Measurements from ENCODE around the gene TMEM222.
A peak's percentile ranks its signal among the peaks of the same experiment; 100 is the strongest.
"Not testable (repeated sequence)": the region's sequence is repeated elsewhere in the genome, so short reads cannot be mapped to it uniquely, and the experiment has no call there.

TMEM222 gene, protein sequence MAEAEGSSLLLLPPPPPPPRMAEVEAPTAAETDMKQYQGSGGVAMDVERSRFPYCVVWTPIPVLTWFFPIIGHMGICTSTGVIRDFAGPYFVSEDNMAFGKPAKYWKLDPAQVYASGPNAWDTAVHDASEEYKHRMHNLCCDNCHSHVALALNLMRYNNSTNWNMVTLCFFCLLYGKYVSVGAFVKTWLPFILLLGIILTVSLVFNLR

DNA sequence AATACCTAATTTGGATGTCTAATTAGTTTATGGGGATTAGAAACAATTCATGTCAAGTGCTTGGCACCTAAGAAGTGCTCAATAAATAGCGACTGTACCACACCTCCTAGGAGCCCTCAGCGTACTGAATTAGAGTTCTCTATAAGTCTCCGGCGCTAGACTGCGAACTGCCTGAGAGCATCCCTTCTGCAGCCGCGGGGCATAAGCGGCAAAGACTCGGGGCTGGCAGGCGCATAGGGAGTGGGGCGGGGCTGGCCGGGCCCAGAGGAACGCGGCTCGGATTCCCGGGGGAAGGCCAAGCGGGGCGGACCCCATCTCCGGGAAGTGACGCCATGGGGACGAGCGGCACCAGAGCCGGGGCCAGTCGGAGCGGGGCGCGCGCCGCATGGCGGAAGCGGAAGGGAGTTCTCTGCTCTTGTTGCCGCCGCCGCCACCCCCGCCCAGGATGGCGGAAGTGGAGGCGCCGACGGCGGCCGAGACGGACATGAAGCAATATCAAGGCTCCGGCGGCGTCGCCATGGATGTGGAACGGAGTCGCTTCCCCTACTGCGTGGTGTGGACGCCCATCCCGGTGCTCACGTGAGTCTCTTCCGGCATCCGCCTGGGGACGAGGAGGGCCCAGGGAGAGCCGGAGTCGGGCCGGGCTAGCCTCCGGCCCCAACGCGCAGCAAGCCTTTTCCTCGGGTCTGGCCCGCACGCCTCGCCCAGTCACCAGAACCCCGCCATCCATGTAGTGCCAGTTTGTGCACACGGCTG lies at the start of gene TMEM222:
TMEM222 (plus strand) TSS at position 351 of the 756 bp plus-strand sequence; CDS start at position 386, 35 bp downstream.
- no peaks in the 10 kb centered on the region for H3K27me3 Mint-ChIP-seq
- H3K27ac Mint-ChIP-seq, result peak within 1 kb of the TSS; percentile 98
- peaks cover 50% of the 10 kb centered on the region for H3K4me1 Mint-ChIP-seq
- H3K4me3 Mint-ChIP-seq, result peak within 1 kb of the TSS; percentile 98
- H3K9me3 Mint-ChIP-seq, result no peaks in the 10 kb centered on the region
- ATAC-seq, result peak; percentile 99
- H3K36me3 Mint-ChIP-seq, result peaks cover 7% of the 10 kb centered on the region

- Mint-ChIP-seq H3K4me3 (no peak overlapping the region), H3K27ac (no peak overlapping the region), H3K27me3 (no peaks in the 10 kb centered on the region), H3K9me3 (peaks cover 5% of the 10 kb centered on the region), H3K4me1 (peaks cover 15% of the 10 kb centered on the region), H3K36me3 (peaks cover 51% of the 10 kb centered on the region)
- ATAC-seq, result no peak
Observed at GRCh38 chr1:27274204-27274603, 47.8 kb upstream of the TMEM222 start.

- Mint-ChIP-seq H3K4me3 (no peak overlapping the region), H3K27ac (no peak overlapping the region), H3K27me3 (no peaks in the 10 kb centered on the region), H3K9me3 (peaks cover 5% of the 10 kb centered on the region), H3K36me3 (peaks cover 46% of the 10 kb centered on the region), H3K4me1 (peaks cover 15% of the 10 kb centered on the region)
- ATAC-seq, result no peak
Observed at GRCh38 chr1:27275696-27276095, 46.3 kb upstream of the TMEM222 start.

DNA sequence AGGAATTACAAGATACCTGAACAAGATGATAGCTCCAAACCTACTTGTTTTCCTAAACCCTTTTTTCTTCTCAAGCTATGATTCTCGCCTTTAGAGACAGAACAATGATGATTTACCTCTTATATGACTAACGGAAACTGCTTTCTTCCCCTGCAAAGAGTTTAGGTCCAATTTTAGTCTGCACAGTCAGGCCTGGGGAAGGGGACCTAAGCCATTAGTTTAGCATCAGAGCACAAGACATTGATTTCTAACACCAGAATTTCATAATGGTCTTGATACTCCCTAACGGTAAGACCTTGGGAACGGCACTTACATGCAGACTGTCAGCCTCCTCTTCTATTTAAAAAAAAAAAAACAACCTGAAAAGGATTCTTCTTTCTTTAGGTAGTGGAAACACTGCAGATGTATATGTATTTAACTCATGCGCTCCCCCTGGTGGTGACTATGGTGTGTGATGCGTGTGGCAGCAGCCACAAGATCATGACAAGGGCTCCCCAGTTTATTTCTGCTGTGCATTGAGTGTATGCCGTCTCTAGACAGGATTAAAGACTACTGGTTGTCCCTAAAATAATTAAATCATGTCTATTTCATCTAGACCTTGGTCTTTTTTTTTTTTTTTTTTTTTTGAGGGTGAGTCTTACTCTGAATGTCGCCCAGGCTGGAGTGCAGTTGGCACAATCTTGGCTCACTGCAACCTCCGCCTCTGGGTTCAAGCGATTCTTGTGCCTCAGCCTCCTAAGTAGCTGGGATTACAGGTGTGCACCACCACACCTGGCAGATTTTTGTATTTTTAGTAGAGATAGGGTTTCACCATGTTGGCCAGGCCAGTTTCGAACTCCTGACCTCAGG lies 37.3 kb upstream of the TMEM222 start:
- Mint-ChIP-seq H3K27ac (peak overlapping the region; percentile 38), H3K36me3 (peaks cover 20% of the 10 kb centered on the region), H3K4me1 (peaks cover 23% of the 10 kb centered on the region), H3K9me3 (no peaks in the 10 kb centered on the region), H3K27me3 (no peaks in the 10 kb centered on the region), H3K4me3 (no peak overlapping the region)
- peak; percentile 85 for ATAC-seq

GRCh38 chr1:27285274-27285660 lies 36.7 kb upstream of the TMEM222 start:
- peaks cover 26% of the 10 kb centered on the region for H3K36me3 Mint-ChIP-seq
- ATAC-seq, result no peak
- no peaks in the 10 kb centered on the region for H3K27me3 Mint-ChIP-seq
- H3K4me3 Mint-ChIP-seq, result no peak overlapping the region
- no peaks in the 10 kb centered on the region for H3K9me3 Mint-ChIP-seq
- no peak overlapping the region for H3K27ac Mint-ChIP-seq
- peaks cover 23% of the 10 kb centered on the region for H3K4me1 Mint-ChIP-seq

DNA sequence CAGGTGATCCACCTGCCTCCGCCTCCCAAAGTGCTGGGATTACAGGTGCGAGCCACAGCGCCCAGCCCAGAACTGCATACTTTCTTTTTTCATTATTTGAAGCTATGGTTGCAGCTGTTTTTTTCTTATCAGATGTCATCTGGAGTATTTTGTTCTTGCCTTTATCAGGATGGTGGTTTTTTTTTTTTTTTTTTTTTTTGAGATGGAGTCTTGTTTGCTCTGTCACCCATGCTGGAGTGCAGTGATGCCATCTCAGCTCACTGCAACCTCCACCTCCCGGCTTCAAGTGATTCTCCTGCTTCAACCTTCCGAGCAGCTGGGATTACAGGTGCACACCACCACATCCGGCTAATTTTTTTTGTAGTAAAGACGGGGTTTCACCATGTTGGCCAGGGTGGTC lies 36.1 kb upstream of the TMEM222 start:
- ATAC-seq, H3K27ac Mint-ChIP-seq, H3K4me3 Mint-ChIP-seq, H3K9me3 Mint-ChIP-seq, H3K27me3 Mint-ChIP-seq: not testable (repeated sequence)
- Mint-ChIP-seq H3K4me1 (peaks cover 23% of the 10 kb centered on the region), H3K36me3 (peaks cover 31% of the 10 kb centered on the region)

GRCh38 chr1:27289125-27289524 lies 32.8 kb upstream of the TMEM222 start:
- H3K27me3 Mint-ChIP-seq, H3K27ac Mint-ChIP-seq, ATAC-seq, H3K4me3 Mint-ChIP-seq, H3K4me1 Mint-ChIP-seq, H3K9me3 Mint-ChIP-seq: not testable (repeated sequence)
- H3K36me3 Mint-ChIP-seq, result peaks cover 34% of the 10 kb centered on the region

DNA sequence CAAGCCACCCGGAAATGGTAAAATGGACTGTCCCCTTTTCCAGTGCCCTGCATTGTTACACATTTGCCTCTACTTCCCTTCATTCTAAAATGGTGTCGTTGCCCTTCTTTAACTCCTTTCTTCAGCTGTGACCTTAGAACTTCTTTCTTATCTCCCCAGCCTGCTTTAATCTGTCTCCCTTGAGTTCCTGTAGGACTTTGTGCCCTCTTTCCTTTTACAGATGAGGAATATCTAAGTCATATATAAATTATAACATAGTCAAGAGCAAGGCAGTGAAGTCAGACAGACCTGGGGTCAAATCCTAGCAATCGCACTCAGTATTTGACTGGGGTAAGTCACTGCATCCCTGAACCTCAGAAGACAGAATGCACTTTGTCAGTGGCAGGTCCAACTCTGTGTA lies 31.4 kb upstream of the TMEM222 start:
- H3K4me3 Mint-ChIP-seq, result no peak overlapping the region
- H3K27me3 Mint-ChIP-seq, result no peaks in the 10 kb centered on the region
- ATAC-seq, result no peak
- peaks cover 34% of the 10 kb centered on the region for H3K36me3 Mint-ChIP-seq
- H3K9me3 Mint-ChIP-seq, result no peaks in the 10 kb centered on the region
- no peaks in the 10 kb centered on the region for H3K4me1 Mint-ChIP-seq
- peak overlapping the region; percentile 53 for H3K27ac Mint-ChIP-seq

DNA sequence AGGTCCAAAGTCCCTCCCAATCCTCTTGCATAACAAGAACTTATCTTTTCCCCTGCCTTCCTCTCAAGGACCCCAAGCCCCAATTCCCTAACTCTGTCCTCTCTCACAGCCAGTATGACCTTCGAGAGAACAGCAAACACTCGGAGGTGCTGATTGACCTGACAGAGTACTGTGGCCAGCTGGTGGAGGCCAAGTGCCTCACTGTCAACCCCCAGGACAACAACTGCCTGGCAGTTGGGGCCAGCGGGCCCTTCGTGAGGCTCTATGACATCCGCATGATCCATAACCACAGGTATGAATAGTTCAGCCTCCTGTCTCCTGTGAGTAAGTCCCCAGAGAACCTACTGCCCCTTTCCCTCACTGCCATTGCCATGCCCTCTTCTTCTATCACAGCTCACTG lies 29.9 kb upstream of the TMEM222 start:
- H3K27ac Mint-ChIP-seq, result no peak overlapping the region
- peaks cover 42% of the 10 kb centered on the region for H3K36me3 Mint-ChIP-seq

GRCh38 chr1:27293915-27294314 lies 28.0 kb upstream of the TMEM222 start:
- peaks cover 43% of the 10 kb centered on the region for H3K36me3 Mint-ChIP-seq
- no peaks in the 10 kb centered on the region for H3K9me3 Mint-ChIP-seq
- H3K4me1 Mint-ChIP-seq, result no peaks in the 10 kb centered on the region
- no peak overlapping the region for H3K4me3 Mint-ChIP-seq
- H3K27ac Mint-ChIP-seq, result no peak overlapping the region
- no peaks in the 10 kb centered on the region for H3K27me3 Mint-ChIP-seq
- no peak for ATAC-seq

More for the DNA sequence above, 29.9 kb upstream of the TMEM222 start:
- no peaks in the 10 kb centered on the region for H3K27me3 Mint-ChIP-seq
- ATAC-seq, result no peak
- H3K9me3 Mint-ChIP-seq, result no peaks in the 10 kb centered on the region
- H3K4me1 Mint-ChIP-seq, result no peaks in the 10 kb centered on the region
- H3K4me3 Mint-ChIP-seq, result no peak overlapping the region

- peak; percentile 64 for ATAC-seq
- Mint-ChIP-seq H3K4me3 (no peak overlapping the region), H3K27ac (no peak overlapping the region), H3K9me3 (no peaks in the 10 kb centered on the region), H3K36me3 (peaks cover 43% of the 10 kb centered on the region), H3K27me3 (no peaks in the 10 kb centered on the region), H3K4me1 (peaks cover 5% of the 10 kb centered on the region)
Observed at GRCh38 chr1:27296773-27297291, 25.1 kb upstream of the TMEM222 start.

DNA sequence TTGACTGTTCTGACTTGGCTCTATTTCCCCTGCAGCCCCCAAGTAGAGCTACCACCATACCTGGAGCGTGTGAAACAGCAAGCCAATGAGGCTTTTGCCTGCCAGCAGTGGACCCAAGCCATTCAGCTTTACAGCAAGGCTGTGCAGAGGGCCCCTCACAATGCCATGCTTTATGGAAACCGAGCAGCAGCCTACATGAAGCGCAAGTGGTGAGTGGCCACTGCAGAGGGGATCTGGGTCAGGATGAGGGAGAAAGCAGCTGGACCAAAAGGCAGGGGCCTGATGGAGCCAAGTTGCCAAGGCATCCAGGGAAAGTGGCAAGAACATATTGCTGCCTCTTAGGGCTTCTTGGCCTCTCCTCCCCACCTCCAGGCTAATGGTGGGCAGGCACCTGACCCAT lies 24.1 kb upstream of the TMEM222 start:
- H3K4me3 Mint-ChIP-seq, result no peak overlapping the region
- H3K9me3 Mint-ChIP-seq, result no peaks in the 10 kb centered on the region
- H3K4me1 Mint-ChIP-seq, result peaks cover 5% of the 10 kb centered on the region
- no peak overlapping the region for H3K27ac Mint-ChIP-seq
- H3K27me3 Mint-ChIP-seq, result no peaks in the 10 kb centered on the region
- ATAC-seq, result no peak
- peaks cover 42% of the 10 kb centered on the region for H3K36me3 Mint-ChIP-seq

GRCh38 chr1:27298632-27299384 lies 23.2 kb upstream of the TMEM222 start:
- Mint-ChIP-seq H3K9me3 (no peaks in the 10 kb centered on the region), H3K27ac (no peak overlapping the region), H3K4me1 (peaks cover 5% of the 10 kb centered on the region), H3K36me3 (peaks cover 51% of the 10 kb centered on the region), H3K27me3 (no peaks in the 10 kb centered on the region), H3K4me3 (no peak overlapping the region)
- no peak for ATAC-seq

- H3K4me1 Mint-ChIP-seq, result peaks cover 5% of the 10 kb centered on the region
- H3K27ac Mint-ChIP-seq, result no peak overlapping the region
- H3K27me3 Mint-ChIP-seq, result no peaks in the 10 kb centered on the region
- H3K9me3 Mint-ChIP-seq, result no peaks in the 10 kb centered on the region
- ATAC-seq, result no peak
- H3K4me3 Mint-ChIP-seq, result no peak overlapping the region
- H3K36me3 Mint-ChIP-seq, result peaks cover 51% of the 10 kb centered on the region
Observed at GRCh38 chr1:27299385-27300271, 22.3 kb upstream of the TMEM222 start.
